22Rv1 (cell line): Measurements from ENCODE around the gene CA14.
"Not testable (repeated sequence)": the region's sequence is repeated elsewhere in the genome, so short reads cannot be mapped to it uniquely, and the experiment has no call there.

Experiments used
- H3K27ac ChIP-seq: fragments of 450-650 bp; 2 replicates; pipeline ENCODE4 v1.5.1; 2017
- ZFX ChIP-seq: fragments of 450-650 bp; IDR thresholded peaks from 2 replicates; pipeline ENCODE4 v1.6.1; 2017; ENCODE audit warnings: antibody characterized with exemption, borderline replicate concordance
- TF ChIP-seq, protein P1 (sequence below): fragments of 450-650 bp; IDR thresholded peaks from 2 replicates; pipeline ENCODE4 v1.5.1; 2017; ENCODE audit warnings: mild to moderate bottlenecking

The CA14 gene

DNA sequence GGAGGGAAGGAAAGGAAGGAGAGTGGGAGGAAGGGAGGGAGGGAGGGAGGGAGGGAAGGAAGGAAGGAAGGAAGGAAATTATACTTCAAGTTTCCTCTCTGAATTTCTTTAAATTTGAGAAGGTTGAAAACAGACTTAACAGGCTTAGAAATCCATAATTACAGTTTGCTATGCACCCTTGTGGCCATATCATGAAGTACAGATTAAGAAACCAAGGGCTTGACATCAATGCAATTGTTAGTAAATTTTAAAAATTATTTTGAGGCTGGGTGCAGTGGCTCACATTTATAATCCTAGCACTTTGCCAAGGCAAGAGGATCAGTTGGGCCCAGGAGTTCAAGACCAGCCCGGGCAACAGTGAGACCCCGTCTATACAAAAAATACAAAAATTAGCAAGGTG lies 36.0 kb upstream of the CA14 start:
- no peak overlapping the region for H3K27ac ChIP-seq
- TF ChIP-seq ZFX: no peak
- TF ChIP-seq, protein P1, sequence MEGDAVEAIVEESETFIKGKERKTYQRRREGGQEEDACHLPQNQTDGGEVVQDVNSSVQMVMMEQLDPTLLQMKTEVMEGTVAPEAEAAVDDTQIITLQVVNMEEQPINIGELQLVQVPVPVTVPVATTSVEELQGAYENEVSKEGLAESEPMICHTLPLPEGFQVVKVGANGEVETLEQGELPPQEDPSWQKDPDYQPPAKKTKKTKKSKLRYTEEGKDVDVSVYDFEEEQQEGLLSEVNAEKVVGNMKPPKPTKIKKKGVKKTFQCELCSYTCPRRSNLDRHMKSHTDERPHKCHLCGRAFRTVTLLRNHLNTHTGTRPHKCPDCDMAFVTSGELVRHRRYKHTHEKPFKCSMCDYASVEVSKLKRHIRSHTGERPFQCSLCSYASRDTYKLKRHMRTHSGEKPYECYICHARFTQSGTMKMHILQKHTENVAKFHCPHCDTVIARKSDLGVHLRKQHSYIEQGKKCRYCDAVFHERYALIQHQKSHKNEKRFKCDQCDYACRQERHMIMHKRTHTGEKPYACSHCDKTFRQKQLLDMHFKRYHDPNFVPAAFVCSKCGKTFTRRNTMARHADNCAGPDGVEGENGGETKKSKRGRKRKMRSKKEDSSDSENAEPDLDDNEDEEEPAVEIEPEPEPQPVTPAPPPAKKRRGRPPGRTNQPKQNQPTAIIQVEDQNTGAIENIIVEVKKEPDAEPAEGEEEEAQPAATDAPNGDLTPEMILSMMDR: peak; percentile 56

DNA sequence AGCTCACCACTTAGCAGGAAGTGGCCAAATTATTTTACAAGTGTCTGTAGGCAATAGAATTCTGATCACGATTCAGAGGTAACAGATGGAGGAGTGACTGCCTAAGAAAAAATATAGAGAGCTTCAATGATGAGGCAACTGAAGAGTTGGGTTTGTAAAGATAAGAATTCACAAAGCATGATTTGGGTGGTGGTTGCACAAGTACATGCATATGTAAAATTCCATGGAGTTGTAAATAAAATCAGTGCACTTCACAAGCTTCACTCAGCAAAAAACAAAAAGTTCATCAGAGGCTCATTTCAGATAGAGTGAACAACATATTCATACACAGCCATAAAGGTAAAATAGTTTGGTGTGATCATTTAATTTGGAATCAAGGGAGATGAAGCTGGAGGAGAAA lies 32.6 kb upstream of the CA14 start:
- TF ChIP-seq ZFX: no peak
- TF ChIP-seq, protein P1: no peak
- H3K27ac ChIP-seq: no peak overlapping the region

DNA sequence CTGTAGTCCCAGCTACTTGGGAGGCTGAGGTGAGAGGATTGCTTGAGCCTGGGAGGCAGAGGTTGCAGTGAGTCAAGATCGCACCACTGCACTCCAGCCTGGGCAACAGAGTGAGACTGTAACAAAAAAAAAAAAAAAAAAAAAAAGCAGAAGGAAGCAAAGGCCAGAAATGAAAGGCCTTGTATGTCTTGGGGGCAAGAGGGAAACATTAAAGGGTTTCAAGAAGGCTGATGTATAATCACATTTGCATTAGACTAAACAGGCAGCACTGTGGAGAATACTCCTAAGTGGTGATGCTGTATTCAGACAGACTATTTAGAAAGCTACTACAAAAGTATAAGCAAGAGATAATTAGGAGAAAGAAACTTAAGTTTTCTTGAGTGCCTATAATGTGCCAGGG lies 32.0 kb upstream of the CA14 start:
- TF ChIP-seq ZFX: no peak
- TF ChIP-seq, protein P1: no peak
- no peak overlapping the region for H3K27ac ChIP-seq

DNA sequence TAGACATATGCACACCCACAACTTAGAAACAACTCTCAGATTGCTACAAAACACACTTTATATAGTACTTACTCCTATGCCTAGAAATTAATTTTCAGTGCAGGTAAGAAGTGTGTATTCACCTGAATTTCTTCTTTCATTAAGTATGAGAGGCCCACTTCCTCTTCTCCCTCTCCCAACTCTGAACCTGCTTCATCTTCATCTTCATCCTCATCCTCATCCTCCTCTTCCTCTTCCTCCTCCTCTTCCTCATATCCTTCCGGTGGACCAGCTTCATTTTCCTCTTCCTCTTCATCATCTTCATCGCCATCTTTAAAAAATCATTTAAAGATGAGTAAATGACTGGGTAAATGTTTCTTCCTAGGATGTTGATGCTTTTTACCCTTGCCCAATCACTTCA lies 31.1 kb upstream of the CA14 start:
- TF ChIP-seq, protein P1: no peak
- TF ChIP-seq ZFX: no peak
- no peak overlapping the region for H3K27ac ChIP-seq

DNA sequence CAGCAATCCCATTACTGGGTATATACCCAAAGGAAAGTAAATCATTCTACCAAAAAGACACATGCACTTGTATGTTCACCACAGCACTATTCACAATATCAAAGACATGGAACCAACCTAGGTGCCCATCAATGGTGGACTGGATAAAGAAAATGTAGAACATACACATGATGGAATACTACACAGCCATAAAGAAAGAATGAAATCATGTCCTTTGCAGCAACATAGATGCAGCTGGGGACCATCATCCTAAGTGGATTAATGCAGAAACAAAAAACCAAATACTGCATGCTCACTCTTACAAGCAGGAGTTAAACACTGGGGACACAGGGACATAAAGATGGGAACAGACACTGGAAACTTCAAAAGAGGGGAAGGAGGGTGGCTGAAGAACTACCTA lies 30.3 kb upstream of the CA14 start:
- H3K27ac ChIP-seq: no peak overlapping the region
- TF ChIP-seq ZFX: no peak
- TF ChIP-seq, protein P1: no peak

DNA sequence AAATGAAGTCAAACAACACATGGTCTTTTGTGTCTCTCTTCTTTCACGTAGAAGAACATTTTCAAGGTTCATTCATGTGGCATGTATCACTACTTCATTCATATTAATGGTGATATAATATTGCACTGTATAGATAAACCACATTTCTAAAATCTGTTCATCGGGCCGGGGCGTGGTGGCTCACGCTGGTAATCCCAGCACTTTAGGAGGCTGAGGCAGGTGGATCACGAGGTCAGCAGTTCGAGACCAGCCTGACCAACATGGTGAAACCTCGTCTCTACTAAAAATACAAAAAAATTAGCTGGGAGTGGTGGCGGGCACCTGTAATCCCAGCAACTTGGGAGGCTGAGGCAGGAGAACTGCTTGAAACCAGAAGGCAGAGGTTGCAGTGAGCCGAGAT lies 29.3 kb upstream of the CA14 start:
- H3K27ac ChIP-seq: not testable (repeated sequence)

DNA sequence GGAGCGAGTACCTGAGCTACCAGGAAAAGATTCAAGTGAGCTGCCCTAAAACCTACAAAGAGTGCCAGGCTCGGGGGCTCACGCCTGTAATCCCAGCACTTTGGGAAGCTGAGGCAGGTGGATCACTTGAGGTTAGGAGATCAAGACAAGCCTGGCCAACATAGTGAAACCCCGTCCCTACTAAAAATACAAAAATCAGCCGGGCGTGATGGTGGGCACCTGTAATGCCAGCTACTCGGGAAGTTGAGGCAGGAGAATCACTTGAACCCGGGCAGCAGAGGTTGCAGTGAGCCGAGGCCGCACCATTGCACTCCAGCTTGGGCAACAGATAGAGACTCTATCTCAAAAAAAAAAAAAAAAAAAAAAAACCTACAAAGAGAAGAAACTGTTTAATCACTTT lies 24.7 kb upstream of the CA14 start:
- 0 out of 2 replicates have a peak overlapping the region, but pooled peaks have one; percentile 93 for H3K27ac ChIP-seq

DNA sequence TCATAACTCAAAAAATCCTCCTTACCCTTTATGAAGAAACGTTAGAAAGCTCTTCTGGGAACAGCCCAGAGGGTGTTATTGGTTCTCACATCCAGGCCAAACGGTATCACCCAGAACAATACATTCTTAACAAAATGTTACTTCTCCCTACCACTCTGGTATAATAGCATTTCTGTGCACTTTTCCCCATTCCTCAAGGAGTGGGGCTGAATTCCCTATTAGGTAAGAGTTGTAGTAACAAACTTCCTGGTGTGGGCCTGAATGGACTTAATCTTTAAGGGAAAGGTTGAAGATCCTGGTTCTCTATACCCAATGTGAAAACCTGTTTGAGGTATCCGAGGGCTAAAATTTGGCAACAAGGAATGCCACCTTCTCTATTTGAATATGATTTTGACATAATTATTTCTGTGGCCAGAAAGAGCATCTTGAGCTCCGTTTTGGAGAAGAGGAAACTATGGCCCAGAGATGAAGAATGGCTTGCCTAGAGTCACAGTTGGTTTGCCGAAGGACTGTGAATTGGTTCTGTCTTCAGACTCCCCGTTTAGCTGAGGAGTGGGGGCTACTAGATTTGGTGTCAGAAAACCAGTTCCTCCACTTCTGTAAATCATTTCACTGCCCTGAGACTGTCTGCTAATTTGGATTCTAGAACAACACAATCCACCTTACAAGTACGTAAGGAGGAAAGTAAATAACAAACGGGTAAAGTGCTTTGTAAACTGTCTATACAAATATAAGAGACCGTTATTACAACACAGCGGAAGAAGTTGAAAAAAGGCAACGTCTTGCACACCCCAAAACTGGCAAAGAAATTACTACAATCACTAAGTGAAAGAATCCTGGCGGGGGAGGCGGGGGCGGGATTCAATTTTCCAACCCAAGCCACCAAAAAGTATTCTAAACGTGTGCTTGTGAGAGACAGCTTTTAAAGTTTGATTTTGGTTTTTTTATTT lies 23.9 kb upstream of the CA14 start:
- H3K27ac ChIP-seq: peak overlapping the region; percentile 93
- TF ChIP-seq, protein P1: no peak
- TF ChIP-seq ZFX: no peak
